ENCODE results near the gene H6PD.

The H6PD gene

GRCh38 chr1:9207086-9207485 lies 27.5 kb upstream of the H6PD start:
- no peak overlapping the region for H3K4me3 ChIP-seq (replicated peaks in 1 of 2; ENCODE audit: low read depth in 2 of 2, low read length in 2 of 2)
- DNase-seq (ENCODE audit: low read depth in 2 of 2) = peak in 1 of 2 donors; percentile 94
- no peak for TF ChIP-seq CTCF (IDR thresholded peaks at IDR 0.05; ENCODE audit: low read depth, low read length)

- peak in 1 of 2 donors; percentile 45 for DNase-seq (ENCODE audit: low read depth in 2 of 2)
These were observed 26.9 kb upstream of the H6PD start for GRCh38 chr1:9207715-9208114.

GRCh38 chr1:9211291-9211811 lies 23.2 kb upstream of the H6PD start:
- TF ChIP-seq CTCF (IDR thresholded peaks at IDR 0.05; ENCODE audit: low read depth, low read length) = no peak
- peak; percentile 48 to 85 for DNase-seq (ENCODE audit: low read depth in 2 of 2)
- H3K4me3 ChIP-seq (replicated peaks in 1 of 2; ENCODE audit: low read depth in 2 of 2, low read length in 2 of 2) = no peak overlapping the region

More at GRCh38 chr1:9207715-9208114, 26.9 kb upstream of the H6PD start:
- H3K4me3 ChIP-seq (replicated peaks in 1 of 2; ENCODE audit: low read depth in 2 of 2, low read length in 2 of 2) = no peak overlapping the region
- TF ChIP-seq CTCF (IDR thresholded peaks at IDR 0.05; ENCODE audit: low read depth, low read length) = no peak

GRCh38 chr1:9212735-9213134 lies 21.8 kb upstream of the H6PD start:
- no peak for DNase-seq (ENCODE audit: low read depth in 2 of 2)
- no peak overlapping the region for H3K4me3 ChIP-seq (replicated peaks in 1 of 2; ENCODE audit: low read depth in 2 of 2, low read length in 2 of 2)
- TF ChIP-seq CTCF (IDR thresholded peaks at IDR 0.05; ENCODE audit: low read depth, low read length) = no peak

GRCh38 chr1:9213956-9214355 lies 20.6 kb upstream of the H6PD start:
- H3K4me3 ChIP-seq (replicated peaks in 1 of 2; ENCODE audit: low read depth in 2 of 2, low read length in 2 of 2) = no peak overlapping the region
- DNase-seq (ENCODE audit: low read depth in 2 of 2) = no peak
- no peak for TF ChIP-seq CTCF (IDR thresholded peaks at IDR 0.05; ENCODE audit: low read depth, low read length)

GRCh38 chr1:9218917-9219316 lies 15.7 kb upstream of the H6PD start:
- no peak for TF ChIP-seq CTCF (IDR thresholded peaks at IDR 0.05; ENCODE audit: low read depth, low read length)
- no peak for DNase-seq (ENCODE audit: low read depth in 2 of 2)
- no peak overlapping the region for H3K4me3 ChIP-seq (replicated peaks in 1 of 2; ENCODE audit: low read depth in 2 of 2, low read length in 2 of 2)

Measured in cardiac fibroblast (primary cell).